ENCODE measurements around the gene CACNG6.
A peak's percentile ranks its signal among the peaks of the same experiment; 100 is the strongest.

Gene CACNG6

GRCh38 chr19:53969366-53969765, 22.1 kb upstream of the CACNG6 start:
- no peak for DNase-seq (ENCODE audit: low spot score)

- no peak for DNase-seq (ENCODE audit: low spot score)
Measured at GRCh38 chr19:53971673-53972072, 19.8 kb upstream of the CACNG6 start.

- peak; percentile 88 for DNase-seq (ENCODE audit: low spot score)
Measured at GRCh38 chr19:53977429-53977990, 13.9 kb upstream of the CACNG6 start.

- DNase-seq (ENCODE audit: low spot score) = peak; percentile 94
Measured at GRCh38 chr19:53977991-53978731, 13.3 kb upstream of the CACNG6 start.

GRCh38 chr19:53978975-53979801, 12.2 kb upstream of the CACNG6 start:
- no peak for DNase-seq (ENCODE audit: low spot score)

- no peak for DNase-seq (ENCODE audit: low spot score)
Measured at GRCh38 chr19:53980539-53981375, 10.7 kb upstream of the CACNG6 start.

- DNase-seq (ENCODE audit: low spot score) = no peak
Measured at GRCh38 chr19:53981376-53981951, 10.0 kb upstream of the CACNG6 start.

GRCh38 chr19:53982001-53982451, 9.4 kb upstream of the CACNG6 start:
- no peak for DNase-seq (ENCODE audit: low spot score)

- DNase-seq (ENCODE audit: low spot score) = no peak
Measured at GRCh38 chr19:53982611-53983010, 8.8 kb upstream of the CACNG6 start.

GRCh38 chr19:53983457-53984289, 7.8 kb upstream of the CACNG6 start:
- DNase-seq (ENCODE audit: low spot score) = no peak

- no peak for DNase-seq (ENCODE audit: low spot score)
Measured at GRCh38 chr19:53985863-53986262, 5.6 kb upstream of the CACNG6 start.

- no peak for DNase-seq (ENCODE audit: low spot score)
Measured at GRCh38 chr19:53988981-53989380, 2.5 kb upstream of the CACNG6 start.

- no peak for DNase-seq (ENCODE audit: low spot score)
Measured at GRCh38 chr19:53989600-53990533, 1.6 kb upstream of the CACNG6 start.

- no peak for DNase-seq (ENCODE audit: low spot score)
Measured at GRCh38 chr19:53992211-53992610, 774 bp downstream of the CACNG6 start.

- DNase-seq (ENCODE audit: low spot score) = no peak
Measured at GRCh38 chr19:53992815-53993214, 1.4 kb downstream of the CACNG6 start.

- DNase-seq (ENCODE audit: low spot score) = no peak
Measured at GRCh38 chr19:53993448-53993847, 2.0 kb downstream of the CACNG6 start.

GRCh38 chr19:53994811-53995210, 3.4 kb downstream of the CACNG6 start:
- no peak for DNase-seq (ENCODE audit: low spot score)

- no peak for DNase-seq (ENCODE audit: low spot score)
Measured at GRCh38 chr19:53998223-53998622, 6.8 kb downstream of the CACNG6 start.

GRCh38 chr19:53999694-54000093, 8.3 kb downstream of the CACNG6 start:
- DNase-seq (ENCODE audit: low spot score) = no peak

- DNase-seq (ENCODE audit: low spot score) = no peak
Measured at GRCh38 chr19:54001496-54001895, 10.1 kb downstream of the CACNG6 start.
